ENCODE results near the gene GNB5.

DNA sequence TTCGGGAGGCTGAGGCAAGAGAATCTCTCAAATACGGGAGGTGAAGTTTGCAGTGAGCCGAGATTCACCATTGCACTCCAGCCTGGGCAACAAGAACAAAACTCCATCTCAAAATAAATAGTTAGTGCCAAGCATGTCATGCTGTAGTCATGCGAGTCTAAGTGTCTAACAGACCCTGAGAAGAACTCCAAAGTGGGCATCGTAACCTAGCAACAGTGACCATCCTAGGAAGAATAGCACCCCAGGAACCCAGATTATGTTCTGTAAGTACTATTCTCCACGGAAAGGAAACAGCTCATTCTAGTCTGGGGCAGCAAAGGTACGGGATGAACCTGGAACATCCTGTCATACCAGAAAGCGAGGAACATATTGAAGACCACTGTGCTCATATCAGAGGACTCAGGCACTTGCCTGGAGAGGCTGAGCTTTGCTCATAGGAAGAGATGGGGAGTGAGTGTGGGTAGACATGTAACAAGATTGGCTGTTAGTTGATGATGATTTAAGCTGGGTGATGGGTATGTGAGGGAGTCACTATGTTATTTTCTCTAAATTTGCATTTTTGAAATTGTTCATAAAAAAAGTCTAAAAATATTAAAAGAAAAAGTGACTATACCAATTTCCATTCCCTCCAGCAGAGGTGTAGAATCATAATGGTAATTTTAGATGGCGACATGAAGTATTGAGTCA lies 110.3 kb downstream of the GNB5 start:
- TF ChIP-seq EZH2 (IDR thresholded peaks at IDR 0.05), result no peak
- no peak for TF ChIP-seq POLR2AphosphoS5 (IDR thresholded peaks at IDR 0.05; ENCODE audit: borderline replicate concordance, low read depth, low read length)
